Measurements from ENCODE around the gene SH3PXD2A.

DNA sequence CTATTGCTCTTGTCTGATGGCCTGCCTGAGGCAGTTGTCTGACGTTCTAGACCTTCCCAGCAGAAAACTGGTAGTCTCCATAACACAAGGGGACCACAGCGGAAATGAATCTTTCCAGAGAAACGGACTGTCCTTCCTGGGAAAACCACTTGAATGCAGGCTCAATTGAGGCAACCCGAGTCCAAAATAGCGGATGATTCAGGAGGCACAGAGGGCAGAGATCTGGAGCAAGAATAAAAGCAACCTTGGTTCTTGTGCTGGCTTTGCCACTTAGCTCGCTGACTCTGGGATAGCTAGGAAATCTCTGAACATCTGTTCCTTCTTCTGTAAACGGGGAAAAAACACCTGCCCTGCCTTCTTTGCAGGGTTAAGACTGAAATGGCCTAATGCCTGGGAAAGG lies 183.0 kb downstream of the SH3PXD2A start:
- TF ChIP-seq POLR2A (IDR thresholded peaks at IDR 0.05; ENCODE audit: low read length), result no peak
- no peak for TF ChIP-seq GATA1 (IDR thresholded peaks at IDR 0.05; ENCODE audit: low read depth, low read length)
